Fibroblast of skin of back (primary cell): Measurements from ENCODE around the gene VPS35L.

Experiments
- DNase-seq: peaks from one replicate; pipeline ENCODE4 v3.0.0-alpha.2; 2013

The VPS35L gene

GRCh38 chr16:19595043-19595767, 39.7 kb downstream of the VPS35L start:
- peak; percentile 82 for DNase-seq

GRCh38 chr16:19598805-19599510, 43.5 kb downstream of the VPS35L start:
- no peak for DNase-seq

- no peak for DNase-seq
Measured at GRCh38 chr16:19599968-19600716, 44.6 kb downstream of the VPS35L start.

GRCh38 chr16:19601083-19601976, 45.8 kb downstream of the VPS35L start:
- DNase-seq = peak; percentile 17

- DNase-seq = no peak
Measured at GRCh38 chr16:19604911-19605310, 49.4 kb downstream of the VPS35L start.

- DNase-seq = no peak
Measured at GRCh38 chr16:19605701-19606100, 50.2 kb downstream of the VPS35L start.

GRCh38 chr16:19607616-19608280, 52.2 kb downstream of the VPS35L start:
- peak; percentile 66 for DNase-seq

- no peak for DNase-seq
Measured at GRCh38 chr16:19609359-19609758, 53.9 kb downstream of the VPS35L start.

- DNase-seq = no peak
Measured at GRCh38 chr16:19610200-19610599, 54.7 kb downstream of the VPS35L start.

GRCh38 chr16:19613834-19614233, 58.3 kb downstream of the VPS35L start:
- DNase-seq = no peak

- DNase-seq = no peak
Measured at GRCh38 chr16:19616241-19616640, 60.7 kb downstream of the VPS35L start.

- DNase-seq = no peak
Measured at GRCh38 chr16:19618876-19619275, 63.4 kb downstream of the VPS35L start.

GRCh38 chr16:19621445-19621844, 65.9 kb downstream of the VPS35L start:
- no peak for DNase-seq

- DNase-seq = no peak
Measured at GRCh38 chr16:19625039-19625438, 69.5 kb downstream of the VPS35L start.

- DNase-seq = no peak
Measured at GRCh38 chr16:19636436-19637267, 81.1 kb downstream of the VPS35L start.

GRCh38 chr16:19639986-19640421, 84.5 kb downstream of the VPS35L start:
- no peak for DNase-seq

- DNase-seq = no peak
Measured at GRCh38 chr16:19642501-19642900, 87.0 kb downstream of the VPS35L start.

GRCh38 chr16:19644877-19645276, 89.4 kb downstream of the VPS35L start:
- no peak for DNase-seq

GRCh38 chr16:19645557-19645981, 90.1 kb downstream of the VPS35L start:
- DNase-seq = no peak

- no peak for DNase-seq
Measured at GRCh38 chr16:19649980-19650379, 94.5 kb downstream of the VPS35L start.

- DNase-seq = no peak
Measured at GRCh38 chr16:19654147-19654546, 98.6 kb downstream of the VPS35L start.
